Myometrial cell (primary cell): ENCODE data around the gene LASP1. TPM values are rescaled to one million over a fixed set of nuclear protein-coding genes. Genes with fewer than 3 reads are reported as not detected.

ENCODE experiments used
- total RNA-seq: library from RNA; depleted of rRNA; stranded (reverse); fragments of >200 nt; gene quantifications from 2 replicates; pipeline ENCODE4 v1.2.3, GENCODE V29; 2015

Gene LASP1
- total RNA-seq = 284 and 359 TPM in 2 replicates

GRCh38 chr17:38869526-38870258 lies at the start of gene LASP1:
TSS of gene LASP1 (plus strand) at chr17:38870058. CDS start at chr17:38870190, 132 bp downstream.

GRCh38 chr17:38824899-38825761 lies 44.7 kb upstream of the LASP1 start, which contains the start of gene CWC25:
TSS of gene CWC25 (minus strand) at chr17:38825321. CDS start at chr17:38825183, 138 bp downstream.

GRCh38 chr17:38853292-38854219 lies 16.3 kb upstream of the LASP1 start, which contains the start of gene RPL23:
TSS of gene RPL23 (minus strand) at chr17:38853721. CDS start at chr17:38853710, 11 bp downstream.

GRCh38 chr17:38925263-38925995 lies 55.6 kb downstream of the LASP1 start, which contains the start of gene LASP1NB:
TSS of gene LASP1NB (plus strand) at chr17:38925614.

GRCh38 chr17:38967290-38967738 lies 97.5 kb downstream of the LASP1 start, which contains the start of gene FBXO47:
TSS of gene FBXO47 (minus strand) at chr17:38967403. CDS start at chr17:38963025, 4,378 bp downstream.

Other genes with a start within 250 kb of the LASP1 start
- 0.58 and 0.71 TPM in 2 replicates for gene EPOP, start 195.1 kb upstream of the LASP1 start, total RNA-seq
- gene MLLT6, start 164.8 kb upstream of the LASP1 start, total RNA-seq = 8.4 and 13.3 TPM in 2 replicates
- gene CISD3, start 139.7 kb upstream of the LASP1 start, total RNA-seq = 10.6 and 21.6 TPM in 2 replicates
- gene PCGF2, start 121.7 kb upstream of the LASP1 start, total RNA-seq = 4.8 and 9.5 TPM in 2 replicates
- gene PSMB3, start 117.3 kb upstream of the LASP1 start, total RNA-seq = 369 and 423 TPM in 2 replicates
- 40.6 and 46.6 TPM in 2 replicates for gene PIP4K2B, start 70.5 kb upstream of the LASP1 start, total RNA-seq
- gene CWC25, start 44.7 kb upstream of the LASP1 start, total RNA-seq = 9.2 and 9.9 TPM in 2 replicates
- 1,125 and 1,274 TPM in 2 replicates for gene RPL23, start 16.3 kb upstream of the LASP1 start, total RNA-seq
- gene FBXO47, start 97.3 kb downstream of the LASP1 start, total RNA-seq = not detected in 2 replicates